ENCODE data around the gene PLEKHA6. TPM values are rescaled to one million over a fixed set of nuclear protein-coding genes. Genes with fewer than 3 reads are reported as not detected.

PLEKHA6 gene
- total RNA-seq, 4 donors from 2014 or later: 3.7 to 15.4 (median 12.8) TPM

DNA sequence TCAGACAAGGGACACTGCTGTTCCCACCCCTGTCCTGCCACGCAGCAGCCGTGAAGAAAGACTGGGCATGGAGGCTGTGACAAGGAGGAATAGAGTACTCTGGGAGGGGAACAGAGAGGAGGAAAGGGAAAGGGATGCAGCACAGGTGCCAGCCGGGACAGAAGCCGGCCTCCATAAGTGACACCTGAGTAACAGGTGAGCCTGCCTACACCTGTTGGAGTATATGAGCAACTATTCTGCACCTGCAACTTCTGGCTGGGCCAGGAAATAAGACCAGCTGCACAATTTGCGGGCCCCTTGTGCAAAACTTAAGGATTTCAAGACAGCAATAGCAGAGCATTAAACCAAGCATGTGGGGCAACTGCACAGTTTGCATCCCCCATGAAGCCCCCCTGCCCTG lies 73.4 kb downstream of the PLEKHA6 start:
- peak overlapping the region; percentile 59 for H3K27ac ChIP-seq
- no peak overlapping the region for H3K4me3 ChIP-seq
- WGBS: 77% methylated on average over 5 of the region's 5 CpGs
- H3K9me3 ChIP-seq: no peaks in the 10 kb centered on the region
- no peak for TF ChIP-seq POLR2AphosphoS5 (IDR thresholded peaks at IDR 0.05)
- TF ChIP-seq, protein P1, sequence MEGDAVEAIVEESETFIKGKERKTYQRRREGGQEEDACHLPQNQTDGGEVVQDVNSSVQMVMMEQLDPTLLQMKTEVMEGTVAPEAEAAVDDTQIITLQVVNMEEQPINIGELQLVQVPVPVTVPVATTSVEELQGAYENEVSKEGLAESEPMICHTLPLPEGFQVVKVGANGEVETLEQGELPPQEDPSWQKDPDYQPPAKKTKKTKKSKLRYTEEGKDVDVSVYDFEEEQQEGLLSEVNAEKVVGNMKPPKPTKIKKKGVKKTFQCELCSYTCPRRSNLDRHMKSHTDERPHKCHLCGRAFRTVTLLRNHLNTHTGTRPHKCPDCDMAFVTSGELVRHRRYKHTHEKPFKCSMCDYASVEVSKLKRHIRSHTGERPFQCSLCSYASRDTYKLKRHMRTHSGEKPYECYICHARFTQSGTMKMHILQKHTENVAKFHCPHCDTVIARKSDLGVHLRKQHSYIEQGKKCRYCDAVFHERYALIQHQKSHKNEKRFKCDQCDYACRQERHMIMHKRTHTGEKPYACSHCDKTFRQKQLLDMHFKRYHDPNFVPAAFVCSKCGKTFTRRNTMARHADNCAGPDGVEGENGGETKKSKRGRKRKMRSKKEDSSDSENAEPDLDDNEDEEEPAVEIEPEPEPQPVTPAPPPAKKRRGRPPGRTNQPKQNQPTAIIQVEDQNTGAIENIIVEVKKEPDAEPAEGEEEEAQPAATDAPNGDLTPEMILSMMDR (IDR thresholded peaks at IDR 0.05): no peak
- TF ChIP-seq EP300 (IDR thresholded peaks at IDR 0.05): no peak
- no peak for TF ChIP-seq POLR2A (IDR thresholded peaks at IDR 0.05)
- peaks cover 46% of the 10 kb centered on the region for H3K4me1 ChIP-seq
- DNase-seq (ENCODE audit: low spot score in 2 of 2): no peak
- H3K36me3 ChIP-seq: no peaks in the 10 kb centered on the region
- no peaks in the 10 kb centered on the region for H3K27me3 ChIP-seq

GRCh38 chr1:204285436-204286305 lies 74.1 kb downstream of the PLEKHA6 start:
- TF ChIP-seq, protein P1 (IDR thresholded peaks at IDR 0.05): no peak
- TF ChIP-seq POLR2A (IDR thresholded peaks at IDR 0.05) (no peak), EP300 (IDR thresholded peaks at IDR 0.05) (no peak), POLR2AphosphoS5 (IDR thresholded peaks at IDR 0.05) (no peak)
- Histone ChIP-seq H3K9me3 (no peaks in the 10 kb centered on the region), H3K27me3 (no peaks in the 10 kb centered on the region), H3K27ac (peak overlapping the region; percentile 59), H3K4me3 (no peak overlapping the region), H3K36me3 (no peaks in the 10 kb centered on the region), H3K4me1 (peaks cover 46% of the 10 kb centered on the region)
- DNase-seq (ENCODE audit: low spot score in 2 of 2): no peak
- 84% methylated on average over 13 of the region's 13 CpGs for WGBS

DNA sequence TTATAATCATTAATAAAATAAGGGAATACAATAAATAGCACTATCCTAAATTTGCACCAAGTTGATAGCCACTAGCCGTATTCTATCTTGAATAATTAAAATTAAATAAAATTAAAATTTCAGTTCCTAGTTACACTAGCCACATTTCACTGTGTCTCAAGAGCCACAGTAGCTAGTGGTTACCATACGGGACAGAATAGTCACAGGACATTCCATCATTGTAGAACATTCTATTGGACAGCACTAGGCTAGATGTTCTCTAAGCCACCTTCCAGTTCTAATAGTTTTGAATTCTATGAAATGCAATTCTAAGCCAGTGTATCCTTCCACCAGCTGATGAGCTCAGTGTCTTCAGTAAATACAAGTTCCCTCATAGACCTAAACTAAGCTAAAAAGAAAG lies 74.8 kb downstream of the PLEKHA6 start:
- peaks cover 46% of the 10 kb centered on the region for H3K4me1 ChIP-seq
- no peak for DNase-seq (ENCODE audit: low spot score in 2 of 2)
- no peak overlapping the region for H3K27ac ChIP-seq
- H3K27me3 ChIP-seq: no peaks in the 10 kb centered on the region
- no peak overlapping the region for H3K4me3 ChIP-seq
- 87% methylated on average over 2 of the region's 2 CpGs for WGBS
- no peak for TF ChIP-seq POLR2A (IDR thresholded peaks at IDR 0.05)
- TF ChIP-seq, protein P1 (IDR thresholded peaks at IDR 0.05): no peak
- no peak for TF ChIP-seq EP300 (IDR thresholded peaks at IDR 0.05)
- TF ChIP-seq POLR2AphosphoS5 (IDR thresholded peaks at IDR 0.05): no peak
- no peaks in the 10 kb centered on the region for H3K9me3 ChIP-seq
- no peaks in the 10 kb centered on the region for H3K36me3 ChIP-seq

- no peaks in the 10 kb centered on the region for H3K36me3 ChIP-seq
- H3K27ac ChIP-seq: no peak overlapping the region
- peaks cover 42% of the 10 kb centered on the region for H3K4me1 ChIP-seq
- TF ChIP-seq, protein P1 (IDR thresholded peaks at IDR 0.05): no peak
- TF ChIP-seq EP300 (IDR thresholded peaks at IDR 0.05) (no peak), POLR2A (IDR thresholded peaks at IDR 0.05) (no peak), POLR2AphosphoS5 (IDR thresholded peaks at IDR 0.05) (no peak)
- no peaks in the 10 kb centered on the region for H3K9me3 ChIP-seq
- no peak for DNase-seq (ENCODE audit: low spot score in 2 of 2)
- H3K4me3 ChIP-seq: no peak overlapping the region
- no peaks in the 10 kb centered on the region for H3K27me3 ChIP-seq
- 49% methylated on average over 4 of the region's 9 CpGs for WGBS
Measured at GRCh38 chr1:204283711-204284651, 75.7 kb downstream of the PLEKHA6 start.
